ENCODE measurements around the gene TNFRSF8. TPM values are rescaled to one million over a fixed set of nuclear protein-coding genes. Genes with fewer than 3 reads are reported as not detected.

TNFRSF8 gene
- total and polyA plus RNA-seq, 2 donors (not counting 1 experiment from before 2014, with no cell fraction given): 0.36 to 0.57 TPM

DNA sequence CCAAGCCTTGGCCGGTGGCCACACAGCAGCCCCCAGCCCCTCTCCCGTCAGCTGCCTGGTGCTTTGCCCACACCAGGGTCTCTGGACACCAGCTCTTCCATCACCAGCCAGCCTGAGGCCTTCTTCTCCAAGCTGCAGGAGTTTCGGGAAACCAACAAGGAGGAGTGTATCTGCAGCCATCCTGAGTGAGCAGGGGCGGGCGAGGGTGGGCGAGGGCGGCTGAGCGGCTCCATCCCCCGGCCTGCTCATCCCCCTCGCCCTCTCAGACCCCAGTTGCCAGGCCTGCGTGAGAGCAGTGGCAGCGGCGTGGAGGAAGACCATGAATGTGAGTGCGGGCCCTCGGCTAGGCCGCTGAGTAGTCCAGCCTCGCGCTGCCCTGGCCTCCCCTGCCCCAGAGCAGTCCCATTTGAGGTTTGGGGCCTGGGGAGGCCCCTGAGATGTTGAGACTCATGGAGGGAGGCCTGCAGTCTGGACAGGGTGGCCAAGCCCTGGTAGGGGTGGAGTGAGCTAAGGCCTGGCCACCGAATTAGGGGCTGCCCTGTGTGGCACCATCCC is 34.1 kb upstream of the TNFRSF8 start:
- H2AFZ ChIP-seq (ENCODE audit: insufficient read depth, low read depth, low read length, poor library complexity, severe bottlenecking): no peak overlapping the region
- H3K36me3 ChIP-seq (replicated peaks in 1 of 2; ENCODE audit: control extremely low read depth in 1 of 2, control insufficient read depth in 1 of 2, extremely low read depth in 1 of 2, insufficient read depth in 2 of 2, low read length in 1 of 2): peaks cover 0 to 46% of the 10 kb centered on the region in 2 experiments
- no peak for TF ChIP-seq EZH2 (IDR thresholded peaks at IDR 0.05; ENCODE audit: borderline replicate concordance, insufficient read depth, low read depth, low read length, poor library complexity, severe bottlenecking)
- TF ChIP-seq, protein P1, sequence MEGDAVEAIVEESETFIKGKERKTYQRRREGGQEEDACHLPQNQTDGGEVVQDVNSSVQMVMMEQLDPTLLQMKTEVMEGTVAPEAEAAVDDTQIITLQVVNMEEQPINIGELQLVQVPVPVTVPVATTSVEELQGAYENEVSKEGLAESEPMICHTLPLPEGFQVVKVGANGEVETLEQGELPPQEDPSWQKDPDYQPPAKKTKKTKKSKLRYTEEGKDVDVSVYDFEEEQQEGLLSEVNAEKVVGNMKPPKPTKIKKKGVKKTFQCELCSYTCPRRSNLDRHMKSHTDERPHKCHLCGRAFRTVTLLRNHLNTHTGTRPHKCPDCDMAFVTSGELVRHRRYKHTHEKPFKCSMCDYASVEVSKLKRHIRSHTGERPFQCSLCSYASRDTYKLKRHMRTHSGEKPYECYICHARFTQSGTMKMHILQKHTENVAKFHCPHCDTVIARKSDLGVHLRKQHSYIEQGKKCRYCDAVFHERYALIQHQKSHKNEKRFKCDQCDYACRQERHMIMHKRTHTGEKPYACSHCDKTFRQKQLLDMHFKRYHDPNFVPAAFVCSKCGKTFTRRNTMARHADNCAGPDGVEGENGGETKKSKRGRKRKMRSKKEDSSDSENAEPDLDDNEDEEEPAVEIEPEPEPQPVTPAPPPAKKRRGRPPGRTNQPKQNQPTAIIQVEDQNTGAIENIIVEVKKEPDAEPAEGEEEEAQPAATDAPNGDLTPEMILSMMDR (IDR thresholded peaks at IDR 0.05): no peak
- Mint-ChIP-seq H3K9me3 (ENCODE audit: insufficient read depth) (no peaks in the 10 kb centered on the region), H3K4me1 (peaks cover 16% of the 10 kb centered on the region), H3K27me3 (no peaks in the 10 kb centered on the region), H3K27ac (no peak overlapping the region), H3K4me3 (no peak overlapping the region)
- CTCF ChIA-PET: interaction anchor here (1.4 to 2.7 kb wide), 2 partner anchors 50 kb away, joined by 4 to 13 read pairs; no protein-coding TSS in a partner anchor
- WGBS (ENCODE audit: insufficient coverage): 96% methylated on average over 18 of the region's 19 CpGs
- no peak overlapping the region for H3K9ac ChIP-seq (ENCODE audit: low read length)
- intact Hi-C loops (cut with micrococcal nuclease): no loop called here
- H3K4me3 ChIP-seq (ENCODE audit: control extremely low read depth in 1 of 5, extremely low read depth in 1 of 5, insufficient read depth in 1 of 5, low read depth in 2 of 5, low read length in 4 of 5): no peak overlapping the region
- H3K27me3 ChIP-seq (replicated peaks in 1 of 4; ENCODE audit: control extremely low read depth in 1 of 4, control insufficient read depth in 3 of 4, insufficient read depth in 4 of 4, low read length in 3 of 4): no peaks in the 10 kb centered on the region
- H3K4me1 ChIP-seq (ENCODE audit: control insufficient read depth in 2 of 2, insufficient read depth in 2 of 2, low read length in 2 of 2): peaks cover 4 to 10% of the 10 kb centered on the region in 2 donors
- POLR2A ChIA-PET: interaction anchor here (0.6 kb wide), 1 partner anchor 131 kb away, joined by 6 read pairs; no protein-coding TSS in a partner anchor
- H4K20me1 ChIP-seq (ENCODE audit: control insufficient read depth, insufficient read depth, low read length, poor library complexity, severe bottlenecking): no peaks in the 10 kb centered on the region
- H3K9me3 ChIP-seq (ENCODE audit: control extremely low read depth in 1 of 3, control insufficient read depth in 2 of 3, insufficient read depth in 1 of 3, low read length in 2 of 3): no peaks in the 10 kb centered on the region
- H3K79me2 ChIP-seq (ENCODE audit: control insufficient read depth, insufficient read depth, low read length): no peaks in the 10 kb centered on the region
- H3K27ac ChIP-seq (ENCODE audit: low read length in 2 of 2): no peak overlapping the region
- ATAC-seq (ENCODE audit: low read depth) (no peak), DNase-seq (no peak)
- no peak overlapping the region for H3K4me2 ChIP-seq (replicated peaks; ENCODE audit: low read depth, low read length, poor library complexity, severe bottlenecking)

DNA sequence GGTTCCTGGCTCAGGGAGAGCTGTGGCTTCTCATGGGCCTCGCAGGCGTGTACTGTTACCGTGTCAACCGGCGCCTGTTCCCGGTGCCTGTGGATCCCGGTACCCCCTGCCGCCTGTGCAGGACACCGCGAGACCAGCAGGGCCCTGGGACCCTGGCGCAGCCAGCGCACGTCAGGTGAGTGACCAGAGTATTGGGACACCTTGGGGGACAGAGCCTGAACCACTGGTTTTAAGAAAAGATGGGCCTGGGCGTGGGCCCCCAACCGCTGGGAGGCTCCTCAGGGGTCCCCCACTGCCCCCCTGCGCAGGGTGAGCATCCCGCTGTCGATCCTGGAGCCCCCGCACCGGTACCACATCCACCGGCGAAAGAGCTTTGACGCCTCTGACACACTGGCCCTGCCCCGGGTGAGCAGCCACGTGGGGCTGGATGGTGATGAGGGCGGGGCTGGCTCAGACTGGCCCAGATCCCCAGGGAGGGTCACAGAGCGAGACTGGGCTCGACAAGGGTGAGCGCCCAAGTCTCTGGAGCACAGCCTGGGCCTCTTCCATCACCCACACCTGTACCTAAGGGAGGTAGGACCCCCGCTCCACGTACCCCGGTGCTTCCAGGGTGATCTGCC is 33.3 kb upstream of the TNFRSF8 start:
- TF ChIP-seq EZH2 (IDR thresholded peaks at IDR 0.05; ENCODE audit: borderline replicate concordance, insufficient read depth, low read depth, low read length, poor library complexity, severe bottlenecking): no peak
- TF ChIP-seq, protein P1 (IDR thresholded peaks at IDR 0.05): no peak
- Mint-ChIP-seq H3K27ac (no peak overlapping the region), H3K4me1 (peaks cover 16% of the 10 kb centered on the region), H3K4me3 (no peak overlapping the region), H3K9me3 (ENCODE audit: insufficient read depth) (no peaks in the 10 kb centered on the region), H3K27me3 (no peaks in the 10 kb centered on the region)
- Histone ChIP-seq H3K9ac (ENCODE audit: low read length) (no peak overlapping the region), H3K27me3 (replicated peaks in 1 of 4; ENCODE audit: control extremely low read depth in 1 of 4, control insufficient read depth in 3 of 4, insufficient read depth in 4 of 4, low read length in 3 of 4) (no peaks in the 10 kb centered on the region), H3K36me3 (replicated peaks in 1 of 2; ENCODE audit: control extremely low read depth in 1 of 2, control insufficient read depth in 1 of 2, extremely low read depth in 1 of 2, insufficient read depth in 2 of 2, low read length in 1 of 2) (peaks cover 0 to 41% of the 10 kb centered on the region in 2 experiments), H3K4me3 (ENCODE audit: control extremely low read depth in 1 of 5, extremely low read depth in 1 of 5, insufficient read depth in 1 of 5, low read depth in 2 of 5, low read length in 4 of 5) (no peak overlapping the region), H3K4me1 (ENCODE audit: control insufficient read depth in 2 of 2, insufficient read depth in 2 of 2, low read length in 2 of 2) (peaks cover 4 to 10% of the 10 kb centered on the region in 2 donors), H3K79me2 (ENCODE audit: control insufficient read depth, insufficient read depth, low read length) (no peaks in the 10 kb centered on the region), H3K9me3 (ENCODE audit: control extremely low read depth in 1 of 3, control insufficient read depth in 2 of 3, insufficient read depth in 1 of 3, low read length in 2 of 3) (no peaks in the 10 kb centered on the region), H4K20me1 (ENCODE audit: control insufficient read depth, insufficient read depth, low read length, poor library complexity, severe bottlenecking) (no peaks in the 10 kb centered on the region), H3K4me2 (replicated peaks; ENCODE audit: low read depth, low read length, poor library complexity, severe bottlenecking) (peak overlapping the region; percentile 2), H2AFZ (ENCODE audit: insufficient read depth, low read depth, low read length, poor library complexity, severe bottlenecking) (no peak overlapping the region), H3K27ac (ENCODE audit: low read length in 2 of 2) (no peak overlapping the region)
- intact Hi-C loops (cut with micrococcal nuclease): loop anchor here (2.0 kb wide), 1 partner anchor 29 kb away; no protein-coding TSS in a partner anchor
- CTCF ChIA-PET: interaction anchor here (0.8 to 2.7 kb wide), 6 partner anchors 9 to 191 kb away, joined by 3 to 13 read pairs (median 6); no protein-coding TSS in a partner anchor
- POLR2A ChIA-PET: interaction anchor here (0.6 to 1.1 kb wide), 4 partner anchors 10 to 132 kb away, joined by 3 to 10 read pairs (median 5); partner anchors contain the start of gene MIIP
- 70% methylated on average over 30 of the region's 32 CpGs for WGBS (ENCODE audit: insufficient coverage)
- peak; percentile 93 for ATAC-seq (ENCODE audit: low read depth)
- peak; percentile 43 for DNase-seq
